ENCODE measurements around the gene NUCB2. TPM values are rescaled to one million over a fixed set of nuclear protein-coding genes. Genes with fewer than 3 reads are reported as not detected.

Gene NUCB2
- total and polyA plus RNA-seq, 10 of the 15 experiments (the other 5 are each of a cell fraction or from before 2014, with no cell fraction given) = 16.0 to 74.1 (median 52.1) TPM

- Histone ChIP-seq H3K4me1 (ENCODE audit: control insufficient read depth, insufficient read depth, low read length) (peaks cover 15% of the 10 kb centered on the region), H3K36me3 (ENCODE audit: control insufficient read depth in 2 of 2, insufficient read depth in 2 of 2, low read length in 1 of 2) (no peaks in the 10 kb centered on the region; a peak in 1 of 4 replicates), H3K4me3 (no peak overlapping the region), H3K9me3 (replicated peaks; ENCODE audit: control insufficient read depth, insufficient read depth, low read length) (no peaks in the 10 kb centered on the region), H3K27me3 (replicated peaks in 1 of 2; ENCODE audit: control insufficient read depth in 2 of 2, insufficient read depth in 2 of 2, low read length in 1 of 2) (no peaks in the 10 kb centered on the region), H3K9ac (ENCODE audit: control insufficient read depth, insufficient read depth, low read length) (no peak overlapping the region), H4K20me1 (ENCODE audit: control insufficient read depth, insufficient read depth) (no peaks in the 10 kb centered on the region), H3K27ac (ENCODE audit: control insufficient read depth, insufficient read depth) (no peak overlapping the region), H3K4me2 (ENCODE audit: control insufficient read depth, insufficient read depth) (no peak overlapping the region), H2AFZ (ENCODE audit: control insufficient read depth, low read depth, low read length) (no peak overlapping the region), H3K79me2 (ENCODE audit: control insufficient read depth, insufficient read depth, low read length) (no peaks in the 10 kb centered on the region)
- CTCF ChIA-PET = interaction anchor here (0.6 kb wide), 1 partner anchor 37 kb away, joined by 3 read pairs; no protein-coding TSS in a partner anchor
- POLR2A ChIA-PET = interaction anchor here (1.0 kb wide), 1 partner anchor 10 kb away, joined by 3 read pairs; no protein-coding TSS in a partner anchor
- intact Hi-C loops (cut with micrococcal nuclease; ENCODE audit: unreplicated experiment) = loop anchor here (5.0 kb wide), 1 partner anchor 66 kb away; no protein-coding TSS in a partner anchor
- peak; percentile 91 for ATAC-seq
- 48% methylated on average over 5 of the region's 5 CpGs for WGBS (ENCODE audit: insufficient coverage, insufficient replicate concordance, low lambda C conversion rate, missing lambda C conversion rate)
- in situ Hi-C loops (cut with MboI) = no loop called here
- RAD21 ChIA-PET (ENCODE audit: unreplicated experiment) = no interaction called here
- SMC1A ChIA-PET (ENCODE audit: uncharacterized antibody, unreplicated experiment) = interaction anchor here (0.7 kb wide), 1 partner anchor 25 kb away, joined by 3 read pairs; no protein-coding TSS in a partner anchor
- DNase-seq (ENCODE audit: low read depth, low spot score) = no peak
- no TSS peak for BruUV-seq (replicated peaks)
- peak; percentile 72 for FAIRE-seq
- TF ChIP-seq KLF5 (IDR thresholded peaks at IDR 0.05; ENCODE audit: partially characterized antibody) (no peak), FOXM1 (IDR thresholded peaks at IDR 0.05; ENCODE audit: low read depth, low read length) (peak; percentile 96), IRF4 (IDR thresholded peaks at IDR 0.05; ENCODE audit: low read depth, low read length) (peak; percentile 90), ATF7 (IDR thresholded peaks at IDR 0.05; ENCODE audit: low read depth) (peak; percentile 63; the same call in 1 of the 2 replicates), RELB (IDR thresholded peaks at IDR 0.05; ENCODE audit: low read depth) (peak; percentile 49; the same call in 1 of the 2 replicates), CREB1 (IDR thresholded peaks at IDR 0.05; ENCODE audit: low read depth) (peak; percentile 54; the same call in 1 of the 2 replicates), NR2C1 (IDR thresholded peaks at IDR 0.05) (no peak), MEF2A (IDR thresholded peaks at IDR 0.05; ENCODE audit: insufficient read depth, low read depth, low read length) (peak; percentile 97), CEBPB (IDR thresholded peaks at IDR 0.05; ENCODE audit: borderline replicate concordance in 1 of 2, low read depth in 2 of 2, low read length in 2 of 2) (peak in 1 of 2 experiments; percentile 86; a peak in 2 of 4 replicates), BCL11A (IDR thresholded peaks at IDR 0.05; ENCODE audit: low read depth, low read length) (peak; percentile 96), SP1 (IDR thresholded peaks at IDR 0.05; ENCODE audit: low read depth, low read length) (no peak), TCF7 (IDR thresholded peaks at IDR 0.05; ENCODE audit: borderline replicate concordance) (peak; percentile 93), DPF2 (IDR thresholded peaks at IDR 0.05) (0 out of 2 replicates have a peak, but pooled peaks have one; percentile 33), RFX5 (IDR thresholded peaks at IDR 0.05; ENCODE audit: low read depth, low read length) (no peak), TCF3 (IDR thresholded peaks at IDR 0.05; ENCODE audit: borderline replicate concordance, insufficient read depth, low read depth, low read length) (peak; percentile 69; the same call in 1 of the 2 replicates), SRF (IDR thresholded peaks at IDR 0.05; ENCODE audit: low read depth in 2 of 2, low read length in 2 of 2) (peak in 1 of 2 experiments; percentile 69; a peak in 1 of 4 replicates), PKNOX1 (IDR thresholded peaks at IDR 0.05) (no peak), SMAD5 (IDR thresholded peaks at IDR 0.05; ENCODE audit: low read depth) (no peak), ZBED1 (IDR thresholded peaks at IDR 0.05; ENCODE audit: borderline replicate concordance) (peak; percentile 84), BHLHE40 (IDR thresholded peaks at IDR 0.05; ENCODE audit: borderline replicate concordance in 1 of 2, low read depth in 2 of 2, low read length in 1 of 2) (peak; percentile 11 to 49; a peak in 2 of 4 replicates), EP300 (IDR thresholded peaks at IDR 0.05; ENCODE audit: borderline replicate concordance in 1 of 2, control insufficient read depth in 1 of 2, low read depth in 2 of 2, low read length in 2 of 2) (peak; percentile 13 to 30; a peak in 2 of 4 replicates), NBN (IDR thresholded peaks at IDR 0.05) (0 out of 2 replicates have a peak, but pooled peaks have one; percentile 21)
- TF ChIP-seq, protein P1, sequence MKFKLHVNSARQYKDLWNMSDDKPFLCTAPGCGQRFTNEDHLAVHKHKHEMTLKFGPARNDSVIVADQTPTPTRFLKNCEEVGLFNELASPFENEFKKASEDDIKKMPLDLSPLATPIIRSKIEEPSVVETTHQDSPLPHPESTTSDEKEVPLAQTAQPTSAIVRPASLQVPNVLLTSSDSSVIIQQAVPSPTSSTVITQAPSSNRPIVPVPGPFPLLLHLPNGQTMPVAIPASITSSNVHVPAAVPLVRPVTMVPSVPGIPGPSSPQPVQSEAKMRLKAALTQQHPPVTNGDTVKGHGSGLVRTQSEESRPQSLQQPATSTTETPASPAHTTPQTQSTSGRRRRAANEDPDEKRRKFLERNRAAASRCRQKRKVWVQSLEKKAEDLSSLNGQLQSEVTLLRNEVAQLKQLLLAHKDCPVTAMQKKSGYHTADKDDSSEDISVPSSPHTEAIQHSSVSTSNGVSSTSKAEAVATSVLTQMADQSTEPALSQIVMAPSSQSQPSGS (IDR thresholded peaks at IDR 0.05; ENCODE audit: low read length) = peak; percentile 96
These were observed 21.8 kb downstream of the NUCB2 start for GRCh38 chr11:17298302-17298701.

Measured in GM12878 (cell line).